Amniotic stem cell (primary cell): ENCODE data around the gene TRPM6.
A peak's percentile ranks its signal among the peaks of the same experiment; 100 is the strongest.
"Not testable (repeated sequence)": the region's sequence is repeated elsewhere in the genome, so short reads cannot be mapped to it uniquely, and the experiment has no call there.

Experiments used
- DNase-seq: peaks from one replicate; lab custom pipeline; 2025; lab: John Stamatoyannopoulos, UW

The TRPM6 gene, protein sequence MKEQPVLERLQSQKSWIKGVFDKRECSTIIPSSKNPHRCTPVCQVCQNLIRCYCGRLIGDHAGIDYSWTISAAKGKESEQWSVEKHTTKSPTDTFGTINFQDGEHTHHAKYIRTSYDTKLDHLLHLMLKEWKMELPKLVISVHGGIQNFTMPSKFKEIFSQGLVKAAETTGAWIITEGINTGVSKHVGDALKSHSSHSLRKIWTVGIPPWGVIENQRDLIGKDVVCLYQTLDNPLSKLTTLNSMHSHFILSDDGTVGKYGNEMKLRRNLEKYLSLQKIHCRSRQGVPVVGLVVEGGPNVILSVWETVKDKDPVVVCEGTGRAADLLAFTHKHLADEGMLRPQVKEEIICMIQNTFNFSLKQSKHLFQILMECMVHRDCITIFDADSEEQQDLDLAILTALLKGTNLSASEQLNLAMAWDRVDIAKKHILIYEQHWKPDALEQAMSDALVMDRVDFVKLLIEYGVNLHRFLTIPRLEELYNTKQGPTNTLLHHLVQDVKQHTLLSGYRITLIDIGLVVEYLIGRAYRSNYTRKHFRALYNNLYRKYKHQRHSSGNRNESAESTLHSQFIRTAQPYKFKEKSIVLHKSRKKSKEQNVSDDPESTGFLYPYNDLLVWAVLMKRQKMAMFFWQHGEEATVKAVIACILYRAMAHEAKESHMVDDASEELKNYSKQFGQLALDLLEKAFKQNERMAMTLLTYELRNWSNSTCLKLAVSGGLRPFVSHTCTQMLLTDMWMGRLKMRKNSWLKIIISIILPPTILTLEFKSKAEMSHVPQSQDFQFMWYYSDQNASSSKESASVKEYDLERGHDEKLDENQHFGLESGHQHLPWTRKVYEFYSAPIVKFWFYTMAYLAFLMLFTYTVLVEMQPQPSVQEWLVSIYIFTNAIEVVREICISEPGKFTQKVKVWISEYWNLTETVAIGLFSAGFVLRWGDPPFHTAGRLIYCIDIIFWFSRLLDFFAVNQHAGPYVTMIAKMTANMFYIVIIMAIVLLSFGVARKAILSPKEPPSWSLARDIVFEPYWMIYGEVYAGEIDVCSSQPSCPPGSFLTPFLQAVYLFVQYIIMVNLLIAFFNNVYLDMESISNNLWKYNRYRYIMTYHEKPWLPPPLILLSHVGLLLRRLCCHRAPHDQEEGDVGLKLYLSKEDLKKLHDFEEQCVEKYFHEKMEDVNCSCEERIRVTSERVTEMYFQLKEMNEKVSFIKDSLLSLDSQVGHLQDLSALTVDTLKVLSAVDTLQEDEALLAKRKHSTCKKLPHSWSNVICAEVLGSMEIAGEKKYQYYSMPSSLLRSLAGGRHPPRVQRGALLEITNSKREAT (N-terminal part only)

GRCh38 chr9:74887041-74887980 lies at the start of gene TRPM6:
Gene TRPM6, minus strand, starts transcription at chr9:74887921. Its CDS starts 65 bp downstream, at chr9:74887856.
- peak; percentile 16 for DNase-seq

GRCh38 chr9:74935008-74935407 lies 47.3 kb upstream of the TRPM6 start:
- no peak for DNase-seq

- no peak for DNase-seq
Measured at GRCh38 chr9:74921737-74922136, 34.0 kb upstream of the TRPM6 start.

GRCh38 chr9:74920944-74921626 lies 33.4 kb upstream of the TRPM6 start:
- DNase-seq = no peak

- DNase-seq = no peak
Measured at GRCh38 chr9:74910036-74910435, 22.3 kb upstream of the TRPM6 start.

DNA sequence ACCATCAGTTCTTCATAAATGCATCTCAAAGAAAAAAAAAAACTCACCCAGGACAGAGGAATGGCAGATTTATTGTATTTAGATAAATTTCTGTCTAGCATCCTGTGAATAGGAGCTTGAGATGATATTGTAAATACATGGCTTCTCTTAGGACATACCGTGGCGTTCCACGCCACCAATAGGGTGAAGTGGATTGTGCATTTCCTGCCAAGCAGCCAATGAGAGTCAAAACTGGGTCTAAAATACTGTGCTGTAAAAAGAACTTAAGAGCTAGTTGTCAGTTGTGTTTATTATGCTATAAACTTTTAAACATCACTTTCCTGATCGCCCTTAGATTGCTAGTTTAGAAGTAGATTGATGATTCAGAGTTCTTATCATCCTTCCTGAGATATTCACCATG lies 20.9 kb upstream of the TRPM6 start:
- DNase-seq = no peak

DNA sequence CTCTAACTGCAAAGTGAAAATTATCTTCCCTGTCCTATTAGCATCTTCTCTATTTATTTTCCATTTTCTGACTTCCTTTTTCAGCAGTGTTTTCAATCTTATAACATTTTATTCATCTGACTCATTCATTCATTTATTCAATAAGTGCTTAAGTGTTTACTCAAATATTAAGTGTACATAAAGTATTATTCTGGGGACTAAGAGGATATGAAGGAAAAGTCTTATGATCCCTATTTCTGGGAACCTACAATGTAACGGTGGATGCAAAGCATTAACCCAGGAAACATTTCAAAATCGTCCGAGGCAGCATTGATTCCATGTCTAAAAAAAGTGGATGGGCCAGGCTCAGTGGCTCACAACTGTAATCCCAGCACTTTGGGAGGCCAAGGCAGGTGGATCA lies 19.4 kb upstream of the TRPM6 start:
- DNase-seq = no peak

GRCh38 chr9:74901001-74901400 lies 13.3 kb upstream of the TRPM6 start:
- DNase-seq = no peak

DNA sequence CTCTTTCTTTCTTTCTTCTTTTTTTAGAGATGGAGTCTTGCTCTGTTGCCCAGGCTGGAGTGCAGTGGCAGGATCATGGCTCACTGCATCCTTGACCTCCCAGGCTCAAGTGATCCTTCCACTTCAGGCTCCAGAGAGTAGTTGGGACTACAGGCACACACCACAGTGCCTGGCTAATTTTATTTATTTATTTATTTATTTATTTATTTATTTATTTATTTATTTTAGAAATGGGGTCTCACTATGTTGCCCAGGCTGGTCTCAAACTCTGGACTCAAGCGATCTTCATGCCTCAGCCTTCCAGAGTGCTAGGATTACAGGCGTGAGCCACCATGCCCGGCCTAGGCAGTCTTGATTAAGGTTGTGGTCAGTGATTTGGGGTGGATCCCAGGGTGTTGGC lies 728 bp upstream of the TRPM6 start:
- not testable (repeated sequence) for DNase-seq

DNA sequence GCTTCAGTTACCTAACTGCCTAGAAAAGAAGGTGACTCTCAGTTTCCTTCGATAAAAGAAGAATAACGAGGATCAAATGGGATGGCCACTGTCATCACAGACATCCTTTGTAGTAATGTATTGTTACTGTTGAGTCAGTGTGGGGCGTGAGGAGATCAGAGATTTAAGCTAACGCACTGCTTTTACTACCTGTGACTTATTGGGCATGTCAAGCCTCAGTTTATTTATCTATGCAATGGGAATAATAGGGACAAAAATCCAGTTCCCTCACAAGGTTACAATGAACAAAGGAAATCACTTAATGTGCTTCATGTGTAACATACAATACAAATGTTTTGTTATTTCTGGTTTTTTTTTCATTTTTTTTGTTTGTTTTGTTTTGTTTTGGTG lies 255 bp upstream of the TRPM6 start:
- DNase-seq = no peak

DNA sequence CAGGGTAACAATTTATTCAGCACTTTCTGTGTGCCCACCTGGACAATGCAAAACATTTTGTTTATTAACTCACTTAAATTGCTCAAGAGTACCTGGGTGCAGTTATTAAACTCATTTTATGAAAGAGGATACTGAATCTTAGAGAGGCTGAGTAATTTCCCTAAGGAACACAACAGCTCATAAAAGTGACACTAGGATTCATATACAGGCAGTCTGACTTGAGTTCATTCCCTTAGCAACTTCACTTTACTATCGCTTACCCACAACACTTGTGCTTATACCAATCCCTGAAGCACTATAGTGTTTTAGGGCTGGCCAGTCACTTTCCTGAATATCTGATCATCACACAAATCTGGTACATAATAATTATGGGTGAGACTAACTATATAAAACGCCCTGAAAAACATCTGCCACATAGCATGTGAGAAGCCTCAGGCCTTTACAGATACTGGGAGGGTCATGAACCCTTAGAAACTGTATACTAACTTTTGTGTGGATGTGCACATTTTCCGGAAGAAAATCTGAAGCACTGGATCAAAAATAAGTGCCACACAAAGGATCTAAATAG lies 11.3 kb downstream of the TRPM6 start:
- DNase-seq = no peak

GRCh38 chr9:74875656-74876055 lies 12.1 kb downstream of the TRPM6 start:
- no peak for DNase-seq

DNA sequence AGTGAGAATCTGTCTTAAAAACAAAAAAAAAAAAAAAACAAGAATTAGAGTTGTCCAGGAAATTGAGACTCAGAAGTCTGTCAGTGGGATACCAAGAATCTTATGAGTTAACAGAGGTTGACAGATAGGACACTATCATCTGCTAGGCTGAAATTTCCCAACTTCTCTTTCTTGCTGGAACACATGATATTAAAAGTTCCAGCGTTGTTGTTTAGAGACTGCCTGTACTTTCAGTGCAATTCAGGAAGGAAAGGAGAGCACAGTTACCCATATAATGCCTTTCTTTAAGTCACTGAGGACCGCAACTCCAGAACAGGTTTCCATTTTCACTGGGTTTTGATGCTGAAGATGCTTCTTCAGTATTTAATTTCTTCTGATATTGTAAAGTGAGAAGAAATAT lies 13.5 kb downstream of the TRPM6 start:
- no peak for DNase-seq

DNA sequence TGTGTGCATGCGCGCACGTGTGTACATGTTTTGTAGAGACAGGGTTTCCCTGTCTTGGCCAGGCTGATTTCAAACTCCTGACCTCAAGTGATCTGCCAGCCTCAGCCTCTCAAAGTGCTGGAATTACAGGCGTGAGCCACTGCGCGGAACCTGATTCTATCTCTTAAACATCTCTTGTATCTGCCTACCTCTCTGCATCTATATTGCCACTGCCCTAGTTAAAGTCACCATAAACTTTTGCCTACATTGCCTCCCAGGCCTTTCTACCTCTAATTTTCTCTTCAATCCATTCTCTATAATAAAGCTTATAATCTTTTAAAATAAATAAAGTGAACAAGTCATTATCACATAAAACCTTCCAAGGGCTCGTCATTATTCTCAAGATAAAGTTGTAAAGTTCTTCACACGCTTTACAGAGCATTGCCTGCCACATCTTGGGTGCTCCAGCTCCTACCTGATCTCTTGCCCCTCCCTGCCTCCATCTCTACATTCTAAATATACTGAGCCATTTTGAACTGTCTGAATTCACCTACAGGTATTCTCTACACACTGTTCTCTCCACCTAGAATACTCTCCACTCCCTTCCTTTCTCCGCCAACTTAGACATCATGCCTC lies 15.0 kb downstream of the TRPM6 start:
- no peak for DNase-seq

- DNase-seq = no peak
Measured at GRCh38 chr9:74867483-74867882, 20.2 kb downstream of the TRPM6 start.

DNA sequence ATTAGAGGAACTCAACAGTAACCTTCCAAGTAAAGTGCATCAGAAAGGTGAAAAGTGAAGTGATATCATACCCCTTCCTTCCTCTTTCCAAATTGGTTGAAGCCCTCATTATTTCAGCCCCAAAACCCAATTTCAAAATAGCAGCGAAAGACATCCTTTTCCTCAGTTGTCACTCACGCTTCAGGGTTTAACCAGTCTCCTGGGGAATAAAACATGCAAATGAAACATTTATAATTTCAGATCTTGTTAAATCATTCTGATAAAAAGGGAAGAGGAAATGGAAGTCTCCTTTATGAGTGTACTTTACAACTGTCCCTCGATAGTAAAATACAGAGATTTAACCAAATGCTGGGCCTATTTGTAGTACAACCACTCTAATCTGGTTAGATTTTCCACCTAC lies 22.5 kb downstream of the TRPM6 start:
- no peak for DNase-seq

DNA sequence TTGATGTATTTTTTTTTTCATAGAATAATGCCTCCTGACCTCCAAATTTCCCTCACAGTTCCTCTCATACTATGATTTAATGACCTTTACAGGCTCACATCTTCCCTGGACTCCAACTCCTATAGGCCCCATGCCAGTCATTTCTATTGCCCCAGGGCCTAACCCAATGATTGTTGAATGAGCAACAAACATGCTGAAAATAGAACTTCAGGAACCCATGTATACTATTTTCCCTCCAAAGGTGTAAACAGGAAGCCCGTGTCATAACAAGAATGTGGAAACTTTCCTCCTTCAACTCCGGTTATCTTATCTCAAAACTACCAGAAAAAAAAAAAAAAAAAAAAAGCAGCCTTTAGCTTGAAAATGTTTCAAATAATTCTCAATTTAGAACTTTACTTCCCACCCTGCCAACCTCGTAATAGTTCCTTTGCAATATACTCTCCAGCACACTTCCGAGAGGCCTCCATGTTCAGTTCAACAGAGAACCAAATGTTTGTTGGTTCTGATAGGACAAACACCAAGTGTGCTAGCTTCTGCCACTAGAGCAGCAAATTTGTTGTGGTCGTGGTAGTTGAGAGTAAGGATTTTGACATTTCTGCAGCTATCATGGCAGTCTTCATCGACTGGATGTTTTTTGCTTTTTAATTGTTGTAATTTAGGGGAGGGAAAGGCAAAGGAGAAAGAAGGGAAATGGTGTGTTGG lies 25.8 kb downstream of the TRPM6 start:
- DNase-seq = no peak

DNA sequence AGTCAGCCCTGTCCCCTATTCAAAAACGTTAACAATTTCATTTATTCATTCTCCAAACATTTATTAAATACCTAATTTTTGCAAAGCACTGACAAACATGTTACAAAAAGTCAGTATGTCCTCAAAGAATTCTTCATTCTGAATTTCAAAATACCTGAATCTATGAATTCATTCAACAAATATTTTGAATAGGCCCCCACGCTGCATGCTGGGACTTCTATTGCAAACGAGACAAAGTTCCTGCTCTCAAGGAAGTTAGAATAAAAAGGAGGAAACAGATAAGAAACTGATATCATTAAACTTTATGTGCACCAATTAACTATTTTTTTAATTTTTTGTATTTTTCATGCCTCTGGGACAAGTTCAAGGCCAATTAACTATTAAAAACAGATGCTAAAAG lies 26.6 kb downstream of the TRPM6 start:
- no peak for DNase-seq

GRCh38 chr9:74860247-74860646 lies 27.5 kb downstream of the TRPM6 start:
- not testable (repeated sequence) for DNase-seq
